K562 (cell line): Measurements from ENCODE around the gene NEDD4L.

Source experiments
- CTCF ChIP-seq, 3 experiments: IDR thresholded peaks in 2 of 3; conservative IDR thresholded peaks in 1 of 3; 2 replicates each; pipeline ENCODE4 v1.5.1; 2011 to 2012; ENCODE audit warnings: low read length in 3 of 3, mild to moderate bottlenecking in 3 of 3, control low read depth in 2 of 3, improper control_type of control experiment in 1 of 3, inconsistent platforms in 1 of 3, low read depth in 1 of 3, mixed read lengths in 1 of 3, moderate library complexity in 1 of 3; ENCODE audit not compliant: insufficient read depth in 2 of 3
- KAT2B ChIP-seq: IDR thresholded peaks from one replicate; pipeline ENCODE4 v1.6.1; 2012; ENCODE audit warnings: low read depth, mild to moderate bottlenecking, control low read depth, inconsistent platforms, low read length, moderate library complexity
- NFIC ChIP-seq: fragments of 450-650 bp; IDR thresholded peaks from 2 replicates; pipeline ENCODE4 v1.6.1; 2017; ENCODE audit warnings: mild to moderate bottlenecking, inconsistent platforms
- POU5F1 ChIP-seq: fragments of 150-350 bp; IDR thresholded peaks from 2 replicates; pipeline ENCODE4 v1.6.1; 2014; ENCODE audit warnings: borderline replicate concordance, low read length, low read depth, mild to moderate bottlenecking; ENCODE audit not compliant: partially characterized antibody
- RAD51 ChIP-seq: fragments of 450-650 bp; IDR thresholded peaks from 2 replicates; pipeline ENCODE4 v1.7.1; 2016; ENCODE audit warnings: low read depth, mild to moderate bottlenecking, borderline replicate concordance
- ZFP36 ChIP-seq: fragments of 150-350 bp; IDR thresholded peaks from 2 replicates; pipeline ENCODE4 v1.6.1; 2018; ENCODE audit warnings: low read length, low read depth; ENCODE audit not compliant: partially characterized antibody
- ZNF696 ChIP-seq: fragments of 250-450 bp; sonication (Bioruptor Pico); conservative IDR thresholded peaks from 2 replicates; pipeline ENCODE4 v1.4.0; 2020; ENCODE audit warnings: mild to moderate bottlenecking, moderate library complexity

GRCh38 chr18:58438161-58438957, 394.3 kb downstream of the NEDD4L start:
- TF ChIP-seq CTCF (IDR thresholded peaks at IDR 0.05 in 2 of 3, conservative IDR thresholded peaks at IDR 0.05 in 1 of 3; ENCODE audit: insufficient read depth in 2 of 3, low read depth in 1 of 3, low read length in 3 of 3) (no peak), NFIC (no peak), KAT2B (no peak), ZNF696 (CRISPR knock-in tag) (no peak), POU5F1 (no peak), ZFP36 (no peak), RAD51 (no peak)
